Kidney epithelial cell (primary cell): Measurements from ENCODE around the gene CDH6. TPM values are rescaled to one million over a fixed set of nuclear protein-coding genes. Genes with fewer than 3 reads are reported as not detected.

Experiments
- DNase-seq: peaks from one replicate; pipeline ENCODE4 v3.0.0-alpha.2; 2010; ENCODE audit warnings: low read depth
- H3K27me3 ChIP-seq: 2 replicates; pipeline ENCODE4 v1.6.0; 2011; ENCODE audit warnings: low read length; ENCODE audit not compliant: control insufficient read depth, insufficient read depth
- H3K36me3 ChIP-seq: 2 replicates; pipeline ENCODE4 v1.5.1; 2011; ENCODE audit warnings: low read length; ENCODE audit not compliant: control insufficient read depth, insufficient read depth
- H3K4me3 ChIP-seq: 2 replicates; pipeline ENCODE4 v1.5.1; 2011; ENCODE audit warnings: low read depth, mild to moderate bottlenecking, control low read depth, low read length
- CTCF ChIP-seq: IDR thresholded peaks from 2 replicates; pipeline ENCODE4 v1.5.1; 2011; ENCODE audit warnings: mild to moderate bottlenecking, moderate library complexity, low read length, control low read depth, inconsistent platforms; ENCODE audit not compliant: insufficient read depth, poor library complexity, severe bottlenecking
- total RNA-seq: library from RNA; depleted of rRNA; stranded (reverse); fragments of >200 nt; gene quantifications from 2 replicates; pipeline ENCODE4 v1.2.3, GENCODE V29; 2015

CDH6 gene
- total RNA-seq: 66.2 and 71.7 TPM in 2 replicates

- Histone ChIP-seq H3K4me3 (peak within 1 kb of the TSS; percentile 86), H3K27me3 (no peaks in the 10 kb centered on the region), H3K36me3 (peaks cover 2% of the 10 kb centered on the region)
- TF ChIP-seq CTCF: no peak
- peak; percentile 60 for DNase-seq
These were observed at the start of gene CDH6 for GRCh38 chr5:31193591-31194467. CDH6 (plus strand) TSS chr5:31193686; CDS start chr5:31267474, 73,788 bp downstream.

- DNase-seq: no peak
- H3K4me3 ChIP-seq: no peak overlapping the region
- no peak for TF ChIP-seq CTCF
- H3K27me3 ChIP-seq: no peaks in the 10 kb centered on the region
- no peaks in the 10 kb centered on the region for H3K36me3 ChIP-seq
These were observed 49.1 kb upstream of the CDH6 start for GRCh38 chr5:31144364-31144763.

- Histone ChIP-seq H3K27me3 (no peaks in the 10 kb centered on the region), H3K4me3 (no peak overlapping the region), H3K36me3 (no peaks in the 10 kb centered on the region)
- no peak for TF ChIP-seq CTCF
- no peak for DNase-seq
These were observed 44.5 kb upstream of the CDH6 start for GRCh38 chr5:31148959-31149475.

- no peaks in the 10 kb centered on the region for H3K36me3 ChIP-seq
- DNase-seq: no peak
These were observed 40.0 kb upstream of the CDH6 start for GRCh38 chr5:31153521-31153920.

GRCh38 chr5:31156631-31157160 lies 36.8 kb upstream of the CDH6 start:
- no peak for TF ChIP-seq CTCF
- no peaks in the 10 kb centered on the region for H3K36me3 ChIP-seq
- no peak overlapping the region for H3K4me3 ChIP-seq
- no peaks in the 10 kb centered on the region for H3K27me3 ChIP-seq
- DNase-seq: no peak

More at GRCh38 chr5:31153521-31153920, 40.0 kb upstream of the CDH6 start:
- no peaks in the 10 kb centered on the region for H3K27me3 ChIP-seq
- no peak for TF ChIP-seq CTCF
- H3K4me3 ChIP-seq: no peak overlapping the region
